ENCODE measurements around the gene STX19. TPM values are rescaled to one million over a fixed set of nuclear protein-coding genes. Genes with fewer than 3 reads are reported as not detected.
A peak's percentile ranks its signal among the peaks of the same experiment; 100 is the strongest.
"Not testable (repeated sequence)": the region's sequence is repeated elsewhere in the genome, so short reads cannot be mapped to it uniquely, and the experiment has no call there.

STX19 gene
- total RNA-seq, 1 experiment from 2014 or later, result not detected

DNA sequence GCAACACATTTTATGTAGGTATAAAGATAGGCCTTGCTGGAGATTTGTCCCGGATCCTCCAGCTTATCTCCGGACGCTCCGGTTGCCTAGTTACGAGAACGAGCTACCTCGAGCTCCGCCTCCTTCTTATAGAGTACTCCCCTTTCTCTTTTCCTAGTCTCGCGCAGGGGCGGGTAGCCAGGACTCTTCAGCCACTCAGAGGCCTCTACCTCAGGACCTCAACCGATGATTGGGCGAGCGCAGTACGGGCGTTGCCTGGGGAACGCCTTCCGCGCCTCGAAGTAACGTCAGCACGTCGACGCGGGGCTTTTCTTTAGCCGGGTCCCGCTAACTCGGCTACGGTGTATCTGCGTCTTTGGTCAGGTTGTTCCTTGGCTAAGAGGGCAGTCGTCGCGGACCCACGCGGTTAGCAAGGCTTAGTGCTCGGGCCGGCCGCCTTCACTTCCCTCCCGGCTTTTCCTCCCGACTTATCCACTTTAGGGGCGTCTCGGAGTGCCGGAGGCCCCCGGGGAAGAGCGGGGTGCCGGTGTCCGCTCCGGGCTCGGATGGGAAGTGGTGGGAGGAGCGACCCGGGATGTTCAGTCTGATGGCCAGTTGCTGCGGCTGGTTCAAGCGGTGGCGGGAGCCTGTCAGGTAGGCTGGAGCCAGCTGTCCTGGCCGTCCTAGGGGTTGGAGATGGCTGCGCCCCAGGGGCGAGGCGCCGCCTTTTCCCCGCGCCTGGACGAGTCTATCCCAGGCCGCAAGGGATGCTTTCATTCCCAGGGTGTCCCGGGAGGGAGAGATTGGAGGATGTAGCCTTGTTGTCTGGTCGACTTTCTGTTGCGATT is 48.3 kb downstream of the STX19 start, which contains the start of gene ARL13B:
ARL13B (plus strand) TSS at position 306 of the 827 bp plus-strand sequence; CDS start at position 575, 269 bp downstream.
- DNase-seq (ENCODE audit: low read depth), result peak; percentile 99

DNA sequence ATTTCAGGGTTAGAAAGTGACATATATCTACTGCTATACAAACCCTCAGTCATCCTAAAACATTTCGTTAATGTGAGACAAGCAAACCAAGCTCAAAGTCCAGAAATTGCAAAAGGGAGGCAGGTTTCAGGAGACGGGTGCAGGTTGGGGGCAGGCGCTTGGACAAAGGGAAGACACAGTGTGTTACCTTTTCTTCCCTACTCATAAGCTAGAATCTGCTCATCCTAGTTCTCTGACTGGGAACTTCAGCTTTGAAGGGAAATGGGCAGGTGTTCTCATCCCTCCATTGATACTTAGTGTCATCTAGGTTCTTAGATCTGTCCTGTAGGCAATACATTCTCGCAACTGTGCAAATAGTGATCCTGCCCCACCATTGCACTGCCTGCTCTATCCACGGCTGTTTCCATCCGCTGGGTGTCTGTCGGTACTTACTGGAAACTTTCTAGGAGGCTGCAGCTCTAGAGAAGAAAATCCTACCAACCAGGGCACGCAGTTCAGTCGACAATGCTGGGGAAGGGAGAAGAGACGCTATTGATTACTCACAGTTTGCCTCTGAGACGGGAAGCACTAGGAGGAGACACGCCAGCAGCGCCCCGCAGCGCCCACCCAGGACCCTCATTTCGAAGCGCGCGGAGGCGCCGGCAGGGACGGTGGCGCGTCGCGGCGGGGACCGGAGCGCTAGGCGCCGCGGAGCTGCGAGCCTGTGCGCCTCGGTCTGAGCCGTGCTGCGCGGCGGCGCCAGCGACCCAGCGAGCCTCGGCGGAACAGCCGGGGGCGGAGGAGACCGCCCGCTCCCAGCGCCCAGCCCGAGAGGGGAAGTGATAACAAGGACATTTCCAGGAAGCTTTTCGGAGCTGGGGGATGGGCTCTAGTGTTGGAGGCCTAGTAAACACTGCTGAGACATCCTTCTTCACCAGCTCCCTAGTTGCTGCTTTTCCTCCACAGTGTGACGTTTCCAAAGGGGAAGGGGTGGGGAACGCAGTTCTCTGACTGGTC is 55.0 kb downstream of the STX19 start, which contains the start of gene PROS1:
PROS1 (minus strand) TSS at position 766 of the 996 bp plus-strand sequence; CDS start at position 619, 147 bp downstream.
- DNase-seq (ENCODE audit: low read depth), result peak; percentile 67

DNA sequence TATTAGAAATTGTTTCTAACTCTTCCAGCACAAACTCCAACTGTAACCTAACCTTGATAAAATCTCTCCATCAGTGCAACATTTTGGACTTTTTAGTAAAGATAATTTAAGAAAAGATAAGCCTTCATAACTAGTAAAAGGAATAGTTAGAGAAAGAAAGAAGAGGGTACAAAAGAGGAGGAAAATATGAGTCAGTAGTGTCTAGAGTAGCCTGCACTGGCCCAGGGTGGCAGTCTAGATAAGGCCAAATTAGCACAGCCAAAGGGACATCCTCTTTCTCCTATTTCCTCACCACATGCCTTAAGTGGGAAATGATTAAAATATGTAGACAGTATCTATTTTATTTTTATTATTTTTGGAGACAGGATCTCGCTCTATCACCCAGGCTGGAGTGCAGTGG is 58.4 kb downstream of the STX19 start:
- no peak for DNase-seq (ENCODE audit: low read depth)

DNA sequence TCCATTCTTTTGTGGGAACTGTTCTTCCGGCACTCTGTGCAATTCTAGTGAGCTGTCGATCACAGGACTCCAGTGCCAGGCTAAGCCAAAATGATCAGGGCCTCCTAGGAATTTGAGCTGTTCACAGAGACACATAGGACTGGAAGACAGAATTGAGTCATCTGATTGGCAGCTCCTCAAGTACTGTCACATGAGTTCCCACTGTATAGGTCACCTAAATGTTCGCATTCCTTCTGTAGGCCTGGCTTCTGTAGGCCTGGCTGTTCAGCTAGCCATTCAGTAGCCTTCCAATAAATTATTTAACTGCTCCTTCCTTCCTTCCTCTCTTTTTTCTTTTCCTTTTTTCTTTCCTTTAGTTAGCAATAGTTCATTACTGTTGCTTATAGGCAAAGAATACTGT is 59.0 kb downstream of the STX19 start:
- peak; percentile 15 for DNase-seq (ENCODE audit: low read depth)

DNA sequence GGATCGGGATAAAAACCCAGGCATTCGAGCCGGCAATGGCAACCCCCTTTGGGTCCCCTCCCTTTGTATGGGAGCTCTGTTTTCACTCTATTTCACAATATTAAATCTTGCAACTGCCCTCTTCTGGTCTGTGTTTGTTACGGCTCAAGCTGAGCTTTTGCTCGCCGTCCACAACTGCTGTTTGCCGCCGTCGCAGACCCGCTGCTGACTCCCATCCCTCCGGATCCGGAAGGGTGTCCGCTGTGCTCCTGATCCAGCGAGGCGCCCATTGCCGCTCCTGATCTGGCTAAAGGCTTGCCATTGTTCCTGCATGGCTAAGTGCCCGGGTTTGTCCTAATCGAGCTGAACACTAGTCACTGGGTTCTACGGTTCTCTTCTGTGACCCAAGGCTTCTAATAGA is 63.3 kb downstream of the STX19 start:
- DNase-seq (ENCODE audit: low read depth), result not testable (repeated sequence)

Other genes starting within 250 kb of the STX19 start
- gene PROS1, start 54.7 kb downstream of the STX19 start, total RNA-seq (2014; rRNA removed; shearing (Covaris generic)), result 5.9 and 8.3 TPM in 2 replicates
- gene ARL13B, start 48.4 kb downstream of the STX19 start, total RNA-seq (2014; rRNA removed; shearing (Covaris generic)), result 13.3 and 15.4 TPM in 2 replicates
- gene DHFR2, start 34.3 kb upstream of the STX19 start, total RNA-seq (2014; rRNA removed; shearing (Covaris generic)), result 2.5 and 3.5 TPM in 2 replicates
- 7.2 and 11.2 TPM in 2 replicates for gene NSUN3, start 34.5 kb upstream of the STX19 start, total RNA-seq (2014; rRNA removed; shearing (Covaris generic))